SIG-M5 treated with dmso at 0.1 percent for 504 hours (cell line): ENCODE measurements around the gene HDDC3.

Experiments used
- DNase-seq: peaks from one replicate; lab custom pipeline; 2025; ENCODE audit not compliant: unreplicated experiment; lab: John Stamatoyannopoulos, UW

The HDDC3 gene

DNA sequence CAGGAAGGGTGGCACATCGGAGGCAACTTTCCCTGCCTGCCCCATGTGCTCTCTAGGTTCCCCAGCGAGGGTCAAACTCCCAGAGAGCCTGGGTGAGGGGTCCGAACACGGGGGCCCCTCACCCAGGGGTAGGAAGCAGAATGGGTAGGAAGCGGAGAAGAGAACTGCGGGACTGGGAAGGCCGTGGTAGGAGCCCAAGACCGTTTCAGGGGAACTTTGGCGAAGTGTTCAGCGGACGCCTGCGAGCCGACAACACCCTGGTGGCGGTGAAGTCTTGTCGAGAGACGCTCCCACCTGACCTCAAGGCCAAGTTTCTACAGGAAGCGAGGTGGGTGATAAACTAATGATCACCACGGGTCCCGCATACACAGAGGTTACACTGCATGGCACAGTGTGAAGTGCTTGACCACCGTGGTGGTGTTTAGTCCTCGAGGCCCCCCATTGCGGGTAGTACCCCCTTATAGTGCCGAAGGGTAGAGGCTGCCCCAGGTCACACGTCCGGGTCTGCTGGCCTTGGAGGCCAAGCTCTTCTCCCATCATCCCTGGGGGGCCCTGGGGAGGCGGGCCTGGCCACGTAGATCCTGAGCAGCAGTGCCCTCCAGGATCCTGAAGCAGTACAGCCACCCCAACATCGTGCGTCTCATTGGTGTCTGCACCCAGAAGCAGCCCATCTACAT lies 39.7 kb downstream of the HDDC3 start:
- DNase-seq, result no peak

DNA sequence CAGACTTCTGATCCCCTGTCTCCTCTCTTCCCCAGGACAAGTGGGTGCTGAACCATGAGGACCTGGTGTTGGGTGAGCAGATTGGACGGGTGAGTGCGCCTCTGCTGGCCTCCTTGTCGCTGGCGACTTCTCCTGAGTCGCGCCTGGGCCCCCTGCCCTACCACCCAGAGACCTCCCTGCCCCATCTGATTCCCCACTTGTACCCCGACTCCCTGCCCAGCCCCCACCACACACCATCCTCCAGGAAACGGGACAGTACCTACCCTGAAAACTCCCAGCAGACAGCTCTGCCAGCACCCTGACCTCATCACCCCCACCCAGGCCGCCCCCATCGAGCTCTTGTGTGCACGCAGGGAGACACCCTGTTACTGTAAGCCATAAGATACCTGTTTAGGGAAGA lies 40.3 kb downstream of the HDDC3 start:
- DNase-seq, result no peak

DNA sequence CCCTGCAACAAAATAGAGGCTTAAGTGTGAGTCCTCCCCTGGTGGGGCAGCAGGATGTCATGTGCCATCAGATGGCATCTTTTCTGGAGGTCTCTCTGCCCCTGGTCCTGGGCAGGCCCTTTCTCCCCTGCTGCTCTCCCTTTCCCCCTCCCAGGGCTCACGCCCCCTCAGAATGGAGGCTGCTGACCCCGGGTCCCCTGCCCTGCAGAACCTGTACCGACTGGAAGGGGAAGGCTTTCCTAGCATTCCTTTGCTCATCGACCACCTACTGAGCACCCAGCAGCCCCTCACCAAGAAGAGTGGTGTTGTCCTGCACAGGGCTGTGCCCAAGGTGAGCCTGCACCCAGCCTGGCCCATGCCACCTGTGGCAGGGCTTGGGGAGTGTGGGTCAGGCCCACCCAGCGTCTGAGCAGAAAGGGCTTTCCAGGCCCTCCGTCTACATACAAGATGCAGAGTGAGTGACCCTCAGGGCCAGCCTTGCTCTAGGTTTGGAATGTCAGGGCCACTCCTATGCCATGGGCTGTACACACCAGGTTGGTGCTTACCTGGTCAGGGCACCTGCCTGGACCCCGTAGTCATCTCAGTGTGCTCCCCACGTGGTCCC lies 40.9 kb downstream of the HDDC3 start:
- no peak for DNase-seq

DNA sequence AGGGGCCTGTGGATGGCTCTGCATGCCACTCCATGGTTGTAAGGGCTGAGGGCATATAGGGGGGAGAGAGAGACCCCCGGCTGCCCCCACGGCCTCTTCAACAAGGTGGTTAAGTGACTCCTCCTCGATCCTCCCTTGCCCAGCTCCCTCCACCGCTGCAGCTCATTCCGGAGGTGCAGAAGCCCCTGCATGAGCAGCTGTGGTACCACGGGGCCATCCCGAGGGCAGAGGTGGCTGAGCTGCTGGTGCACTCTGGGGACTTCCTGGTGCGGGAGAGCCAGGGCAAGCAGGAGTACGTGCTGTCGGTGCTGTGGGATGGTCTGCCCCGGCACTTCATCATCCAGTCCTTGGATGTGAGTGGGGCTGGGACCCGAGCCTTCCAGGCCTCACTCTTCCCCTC lies 41.5 kb downstream of the HDDC3 start:
- no peak for DNase-seq

DNA sequence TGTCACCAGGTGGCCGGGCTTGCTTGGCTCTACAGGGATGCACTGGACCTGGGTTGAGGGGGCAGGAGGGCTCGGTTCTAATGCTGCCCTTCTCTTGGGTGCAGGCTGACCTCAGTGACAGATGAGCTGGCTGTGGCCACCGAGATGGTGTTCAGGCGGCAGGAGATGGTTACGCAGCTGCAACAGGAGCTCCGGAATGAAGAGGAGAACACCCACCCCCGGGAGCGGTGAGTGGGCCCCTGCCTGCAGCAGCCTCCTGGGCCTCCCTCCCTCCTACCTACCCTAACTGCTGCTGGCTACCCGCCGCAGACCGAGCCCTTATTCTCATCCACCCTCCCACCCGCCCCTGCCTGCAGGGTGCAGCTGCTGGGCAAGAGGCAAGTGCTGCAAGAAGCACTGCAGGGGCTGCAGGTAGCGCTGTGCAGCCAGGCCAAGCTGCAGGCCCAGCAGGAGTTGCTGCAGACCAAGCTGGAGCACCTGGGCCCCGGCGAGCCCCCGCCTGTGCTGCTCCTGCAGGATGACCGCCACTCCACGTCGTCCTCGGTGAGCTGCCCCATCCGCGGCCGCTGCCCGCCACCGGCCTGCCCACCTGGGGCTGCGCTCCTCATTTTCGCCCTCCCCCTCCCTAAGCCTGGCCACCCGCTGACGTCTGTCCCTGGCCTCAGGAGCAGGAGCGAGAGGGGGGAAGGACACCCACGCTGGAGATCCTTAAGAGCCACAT lies 42.5 kb downstream of the HDDC3 start:
- no peak for DNase-seq

DNA sequence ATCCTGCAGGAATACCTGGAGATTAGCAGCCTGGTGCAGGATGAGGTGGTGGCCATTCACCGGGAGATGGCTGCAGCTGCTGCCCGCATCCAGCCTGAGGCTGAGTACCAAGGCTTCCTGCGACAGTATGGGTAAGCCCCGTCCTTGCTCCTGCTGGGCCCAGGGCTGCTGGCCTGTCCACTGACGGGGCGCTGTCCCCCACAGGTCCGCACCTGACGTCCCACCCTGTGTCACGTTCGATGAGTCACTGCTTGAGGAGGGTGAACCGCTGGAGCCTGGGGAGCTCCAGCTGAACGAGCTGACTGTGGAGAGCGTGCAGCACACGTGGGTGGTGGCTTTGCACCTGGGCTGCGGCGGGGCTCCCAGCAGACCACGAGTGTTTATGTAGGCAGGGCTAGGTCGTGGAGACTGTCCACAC lies 43.0 kb downstream of the HDDC3 start:
- no peak for DNase-seq

DNA sequence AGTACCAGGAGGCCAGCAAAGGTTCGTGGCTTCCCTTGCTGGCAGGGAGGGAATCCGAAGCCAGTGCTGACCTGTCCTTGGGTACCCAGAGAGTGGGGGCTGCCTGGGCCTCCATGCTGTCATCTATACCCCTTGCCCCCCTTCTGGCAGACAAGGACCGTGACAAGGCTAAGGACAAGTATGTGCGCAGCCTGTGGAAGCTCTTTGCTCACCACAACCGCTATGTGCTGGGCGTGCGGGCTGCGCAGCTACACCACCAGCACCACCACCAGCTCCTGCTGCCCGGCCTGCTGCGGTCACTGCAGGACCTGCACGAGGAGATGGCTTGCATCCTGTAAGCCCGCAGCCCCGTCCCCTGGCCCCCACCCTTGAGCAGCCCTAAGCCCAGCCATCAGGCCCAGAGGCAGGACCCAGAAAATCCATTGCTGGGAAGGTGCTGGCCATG lies 45.3 kb downstream of the HDDC3 start:
- DNase-seq, result no peak

- DNase-seq, result no peak
Observed at GRCh38 chr15:90886291-90886614, 46.1 kb downstream of the HDDC3 start.

DNA sequence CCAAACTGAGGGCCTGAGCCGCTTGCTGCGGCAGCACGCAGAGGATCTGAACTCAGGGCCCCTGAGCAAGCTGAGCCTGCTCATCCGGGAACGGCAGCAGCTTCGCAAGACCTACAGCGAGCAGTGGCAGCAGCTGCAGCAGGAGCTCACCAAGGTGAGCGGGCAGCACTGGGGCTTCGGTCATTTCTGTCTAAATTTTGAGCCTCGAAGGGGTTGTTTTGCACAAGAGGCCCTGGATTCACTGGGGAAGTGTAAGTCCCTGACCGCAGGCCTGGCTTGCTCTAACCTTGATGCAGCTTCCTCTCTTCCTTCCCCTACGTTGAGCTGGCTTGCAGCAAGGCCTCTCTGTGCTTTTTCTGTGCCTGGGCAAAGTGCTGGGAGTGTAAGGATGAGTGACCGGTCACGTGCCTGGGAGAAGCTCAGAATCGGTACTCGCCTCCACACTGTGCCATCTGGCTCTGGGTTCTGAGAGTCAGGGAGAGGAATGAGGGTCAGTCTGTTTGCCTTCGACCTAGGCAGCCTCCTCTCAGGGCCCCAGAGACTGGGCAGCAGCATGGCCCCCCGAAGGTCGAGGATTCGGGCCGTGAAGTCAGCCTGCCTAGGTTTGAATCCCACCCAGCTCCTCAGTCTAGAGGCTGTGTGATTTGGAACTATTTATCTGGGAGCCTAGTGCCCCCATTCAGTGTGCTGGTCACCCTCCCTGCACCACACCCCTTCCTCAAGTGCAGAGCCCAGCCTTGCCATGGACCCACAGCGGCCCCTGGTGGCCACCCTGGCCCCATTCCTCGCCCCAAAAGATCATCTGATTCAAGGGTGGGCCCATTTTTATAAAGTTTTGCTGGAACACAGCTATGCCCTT lies 46.7 kb downstream of the HDDC3 start:
- DNase-seq, result peak; percentile 84

DNA sequence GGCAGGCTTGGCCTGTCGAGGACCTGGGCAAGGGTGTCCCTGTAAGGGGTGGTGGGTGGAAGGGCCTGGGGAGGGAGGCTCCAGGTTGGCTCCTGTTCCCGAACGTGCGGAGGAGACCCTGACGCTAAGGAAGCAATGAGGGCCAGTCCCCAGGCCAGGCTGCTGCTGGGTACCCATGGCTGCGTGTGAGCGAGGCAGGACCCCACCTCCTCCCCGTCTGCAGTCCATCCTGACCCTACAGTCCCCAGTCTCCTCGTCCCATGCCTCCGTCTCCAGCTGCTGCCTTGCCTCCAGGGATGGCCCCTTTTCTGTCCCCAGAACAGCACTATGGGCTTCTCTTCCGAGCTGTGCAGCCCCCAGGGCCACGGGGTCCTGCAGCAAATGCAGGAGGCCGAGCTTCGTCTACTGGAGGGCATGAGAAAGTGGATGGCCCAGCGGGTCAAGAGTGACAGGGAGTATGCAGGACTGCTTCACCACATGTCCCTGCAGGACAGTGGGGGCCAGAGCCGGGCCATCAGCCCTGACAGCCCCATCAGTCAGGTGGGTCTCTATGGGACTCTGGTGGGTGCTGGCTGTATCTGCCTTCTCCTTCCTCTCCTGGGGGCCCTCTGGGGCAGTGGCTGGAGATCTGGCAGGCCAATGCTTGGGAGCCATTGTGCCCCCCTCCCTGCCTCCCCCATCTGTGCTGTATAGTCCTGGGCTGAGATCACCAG lies 47.5 kb downstream of the HDDC3 start:
- DNase-seq, result no peak

GRCh38 chr15:90883976-90884718 lies 48.2 kb downstream of the HDDC3 start, which contains the start of gene FES:
Gene FES (plus strand): TSS chr15:90884504. CDS start chr15:90885046, 542 bp downstream.
- DNase-seq, result no peak

GRCh38 chr15:90883526-90883975 lies 48.8 kb downstream of the HDDC3 start:
- DNase-seq, result no peak

DNA sequence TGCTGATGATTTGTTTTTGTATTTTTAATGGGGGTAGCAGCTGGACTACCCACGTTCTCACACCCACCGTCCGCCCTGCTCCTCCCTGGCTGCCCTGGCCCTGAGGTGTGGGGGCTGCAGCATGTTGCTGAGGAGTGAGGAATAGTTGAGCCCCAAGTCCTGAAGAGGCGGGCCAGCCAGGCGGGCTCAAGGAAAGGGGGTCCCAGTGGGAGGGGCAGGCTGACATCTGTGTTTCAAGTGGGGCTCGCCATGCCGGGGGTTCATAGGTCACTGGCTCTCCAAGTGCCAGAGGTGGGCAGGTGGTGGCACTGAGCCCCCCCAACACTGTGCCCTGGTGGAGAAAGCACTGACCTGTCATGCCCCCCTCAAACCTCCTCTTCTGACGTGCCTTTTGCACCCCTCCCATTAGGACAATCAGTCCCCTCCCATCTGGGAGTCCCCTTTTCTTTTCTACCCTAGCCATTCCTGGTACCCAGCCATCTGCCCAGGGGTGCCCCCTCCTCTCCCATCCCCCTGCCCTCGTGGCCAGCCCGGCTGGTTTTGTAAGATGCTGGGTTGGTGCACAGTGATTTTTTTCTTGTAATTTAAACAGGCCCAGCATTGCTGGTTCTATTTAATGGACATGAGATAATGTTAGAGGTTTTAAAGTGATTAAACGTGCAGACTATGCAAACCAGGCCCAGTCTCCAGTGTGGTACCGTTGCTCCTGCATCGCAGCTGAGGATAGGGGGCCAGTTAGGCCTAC lies 49.4 kb downstream of the HDDC3 start:
- no peak for DNase-seq

- DNase-seq, result no peak
Observed at GRCh38 chr15:90881978-90882721, 50.2 kb downstream of the HDDC3 start.

DNA sequence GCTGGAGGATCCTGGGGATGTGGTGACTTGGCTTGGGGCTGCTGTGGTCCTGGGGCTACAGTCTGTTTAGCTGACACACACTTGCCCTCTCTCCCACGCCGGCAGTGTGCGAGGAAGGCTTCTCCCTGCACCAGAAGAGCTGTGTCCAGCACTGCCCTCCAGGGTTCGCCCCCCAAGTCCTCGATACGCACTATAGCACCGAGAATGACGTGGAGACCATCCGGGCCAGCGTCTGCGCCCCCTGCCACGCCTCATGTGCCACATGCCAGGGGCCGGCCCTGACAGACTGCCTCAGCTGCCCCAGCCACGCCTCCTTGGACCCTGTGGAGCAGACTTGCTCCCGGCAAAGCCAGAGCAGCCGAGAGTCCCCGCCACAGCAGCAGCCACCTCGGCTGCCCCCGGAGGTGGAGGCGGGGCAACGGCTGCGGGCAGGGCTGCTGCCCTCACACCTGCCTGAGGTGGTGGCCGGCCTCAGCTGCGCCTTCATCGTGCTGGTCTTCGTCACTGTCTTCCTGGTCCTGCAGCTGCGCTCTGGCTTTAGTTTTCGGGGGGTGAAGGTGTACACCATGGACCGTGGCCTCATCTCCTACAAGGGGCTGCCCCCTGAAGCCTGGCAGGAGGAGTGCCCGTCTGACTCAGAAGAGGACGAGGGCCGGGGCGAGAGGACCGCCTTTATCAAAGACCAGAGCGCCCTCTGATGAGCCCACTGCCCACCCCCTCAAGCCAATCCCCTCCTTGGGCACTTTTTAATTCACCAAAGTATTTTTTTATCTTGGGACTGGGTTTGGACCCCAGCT lies 51.0 kb downstream of the HDDC3 start:
- no peak for DNase-seq

- DNase-seq, result no peak
Observed at GRCh38 chr15:90880381-90881145, 51.8 kb downstream of the HDDC3 start.
